SU-DHL-6 (cell line): ENCODE results near the gene FOXN3.

Source experiments
- H2AFZ ChIP-seq: fragments of 200-600 bp; sonication (generic); 2 replicates; pipeline ENCODE4 v1.6.1; 2014; ENCODE audit warnings: low read depth, mild to moderate bottlenecking, moderate library complexity, mixed read lengths, antibody characterized with exemption, low read length; ENCODE audit not compliant: severe bottlenecking
- H3F3A ChIP-seq: fragments of 200-600 bp; shearing (Covaris generic); 2 replicates; pipeline ENCODE4 v1.6.0; 2016; ENCODE audit warnings: antibody characterized with exemption, mild to moderate bottlenecking; ENCODE audit not compliant: insufficient read depth
- H3K27ac ChIP-seq: fragments of 200-600 bp; sonication (generic); 2 replicates; pipeline ENCODE4 v1.5.1; 2016; ENCODE audit warnings: low read depth, mild to moderate bottlenecking, low read length, moderate library complexity, mixed read lengths
- H3K27me3 ChIP-seq: fragments of 200-600 bp; sonication (generic), shearing (Covaris generic); 2 replicates; pipeline ENCODE4 v1.6.0; 2014; ENCODE audit warnings: mild to moderate bottlenecking, low read length
- H3K36me3 ChIP-seq: fragments of 200-600 bp; sonication (generic); 2 replicates; pipeline ENCODE4 v1.6.1; 2014; ENCODE audit warnings: mild to moderate bottlenecking, low read length, mixed read lengths
- H3K4me2 ChIP-seq: fragments of 300-600, 200-600 bp; shearing (Covaris generic), sonication (generic); 2 replicates; pipeline ENCODE4 v1.6.0; 2014; ENCODE audit warnings: low read length, low read depth, mild to moderate bottlenecking; ENCODE audit not compliant: poor library complexity, severe bottlenecking
- H3K4me3 ChIP-seq: fragments of 200-600 bp; sonication (generic); 2 replicates; pipeline ENCODE4 v1.5.1; 2014; ENCODE audit warnings: antibody characterized with exemption, low read length, mild to moderate bottlenecking, mixed read lengths; ENCODE audit not compliant: insufficient read depth, poor library complexity, severe bottlenecking
- H3K79me2 ChIP-seq: fragments of 200-600 bp; sonication (generic); 2 replicates; pipeline ENCODE4 v1.6.1; 2014; ENCODE audit warnings: mild to moderate bottlenecking, low read length, moderate library complexity; ENCODE audit not compliant: insufficient read depth
- H3K9ac ChIP-seq: fragments of 200-600 bp; sonication (generic); 2 replicates; pipeline ENCODE4 v1.7.0; 2014; ENCODE audit warnings: mild to moderate bottlenecking, low read length
- H3K9me2 ChIP-seq: fragments of 200-600 bp; sonication (generic); replicated peaks from 2 replicates; pipeline ENCODE4 v1.6.1; 2014; ENCODE audit warnings: low read length; ENCODE audit not compliant: insufficient read depth
- H3K9me3 ChIP-seq: fragments of 200-600 bp; sonication (generic); 2 replicates; pipeline ENCODE4 v1.6.1; 2014; ENCODE audit warnings: low read length, mixed read lengths; ENCODE audit not compliant: insufficient read depth
- H4K20me1 ChIP-seq: fragments of 200-600 bp; sonication (generic); 2 replicates; pipeline ENCODE4 v1.6.1; 2014; ENCODE audit warnings: low read depth, mild to moderate bottlenecking, antibody characterized with exemption, low read length, moderate library complexity, mixed read lengths
- EZH2phosphoT487 ChIP-seq: fragments of 200-600 bp; sonication (generic), shearing (Covaris generic); conservative IDR thresholded peaks from 2 replicates; pipeline ENCODE4 v1.6.1; 2018; ENCODE audit warnings: mild to moderate bottlenecking, antibody characterized with exemption, low read length, moderate library complexity, mixed read lengths
- TF ChIP-seq, protein P1 (sequence below): fragments of 200-600 bp; sonication (generic); IDR thresholded peaks from one replicate; pipeline ENCODE4 v1.5.1; 2017; ENCODE audit warnings: antibody characterized with exemption, mild to moderate bottlenecking, low read length, moderate library complexity; ENCODE audit not compliant: insufficient read depth, poor library complexity, severe bottlenecking

The FOXN3 gene

DNA sequence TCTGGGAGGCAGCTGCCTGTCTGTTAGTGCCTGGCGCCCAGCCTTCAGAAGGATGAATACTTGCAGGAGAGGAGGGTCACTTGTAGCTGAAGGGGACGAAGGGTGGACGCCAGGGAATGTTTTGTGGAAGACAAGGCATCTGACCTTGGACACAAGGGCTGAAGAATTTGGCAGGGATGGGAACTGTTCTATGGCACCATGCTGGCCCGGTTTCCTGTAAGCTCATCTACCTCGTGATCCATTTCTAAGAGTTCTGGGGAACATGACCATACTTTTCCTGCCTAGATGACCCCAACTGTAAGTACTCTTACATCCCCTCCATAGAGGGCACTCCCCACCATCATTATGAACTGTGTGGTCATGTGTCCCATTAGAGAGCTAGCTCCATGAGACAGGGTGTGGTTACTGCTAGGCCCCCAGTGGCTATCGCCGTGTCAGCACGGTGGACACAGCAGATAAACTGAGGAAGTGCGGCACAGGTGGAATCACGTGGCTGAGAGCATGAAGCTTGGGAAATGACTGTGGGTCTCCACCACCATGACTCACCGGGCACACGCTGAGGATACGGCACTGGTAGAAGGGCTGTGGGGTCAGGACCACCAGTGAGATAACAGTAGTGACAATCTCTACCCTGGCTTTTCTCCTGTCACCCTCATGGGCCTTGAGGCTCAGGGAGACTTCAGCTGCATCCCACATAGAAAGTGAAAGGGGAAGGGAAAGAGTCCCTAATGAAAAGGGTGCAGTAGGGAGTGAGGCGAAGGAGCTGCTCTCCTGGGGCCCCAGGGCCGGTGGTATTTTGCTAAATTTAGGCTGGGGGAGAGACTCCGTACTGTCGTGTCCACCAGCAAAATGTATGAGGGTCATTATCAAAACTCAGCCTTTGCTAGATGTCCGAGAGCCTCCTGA lies 252.6 kb downstream of the FOXN3 start:
- Histone ChIP-seq H4K20me1 (no peaks in the 10 kb centered on the region), H3K4me3 (no peak overlapping the region), H3F3A (no peaks in the 10 kb centered on the region), H3K9ac (no peak overlapping the region), H3K79me2 (no peaks in the 10 kb centered on the region), H3K27ac (no peak overlapping the region), H3K27me3 (no peaks in the 10 kb centered on the region), H3K36me3 (peaks cover 8% of the 10 kb centered on the region; the same call in 1 of the 2 replicates), H3K9me3 (no peaks in the 10 kb centered on the region), H3K9me2 (no peaks in the 10 kb centered on the region), H3K4me2 (no peak overlapping the region), H2AFZ (no peak overlapping the region)
- TF ChIP-seq EZH2phosphoT487: no peak

DNA sequence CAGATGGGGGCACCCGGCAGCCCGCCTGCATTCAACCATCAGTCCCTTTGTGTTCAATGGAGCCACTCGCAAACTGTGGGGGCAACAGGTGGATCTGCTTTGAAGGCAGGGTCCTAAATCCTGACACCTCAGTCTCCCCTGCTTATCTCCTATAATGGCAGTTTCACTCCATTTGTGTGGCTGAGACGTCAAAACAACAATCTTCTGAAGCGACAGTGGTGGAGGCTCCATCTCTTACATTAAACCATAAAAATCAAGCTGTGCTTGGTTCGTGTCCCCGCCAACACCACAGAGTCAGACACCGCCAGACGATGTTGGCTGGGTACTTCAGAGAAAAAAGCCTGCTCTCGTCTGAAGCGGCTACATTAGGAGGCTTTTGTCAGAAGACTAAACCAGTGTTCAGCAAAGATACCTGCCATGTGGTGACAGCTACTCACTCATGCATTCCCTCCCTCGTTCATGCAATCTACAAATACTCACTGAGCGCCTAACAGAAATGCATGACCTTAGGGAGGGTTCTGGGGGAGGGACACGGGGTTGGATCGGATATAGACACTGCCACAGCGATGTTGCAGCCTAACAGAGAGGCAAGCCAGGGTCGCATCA lies 253.9 kb downstream of the FOXN3 start:
- no peak overlapping the region for H3K4me2 ChIP-seq
- TF ChIP-seq EZH2phosphoT487: no peak
- TF ChIP-seq, protein P1, sequence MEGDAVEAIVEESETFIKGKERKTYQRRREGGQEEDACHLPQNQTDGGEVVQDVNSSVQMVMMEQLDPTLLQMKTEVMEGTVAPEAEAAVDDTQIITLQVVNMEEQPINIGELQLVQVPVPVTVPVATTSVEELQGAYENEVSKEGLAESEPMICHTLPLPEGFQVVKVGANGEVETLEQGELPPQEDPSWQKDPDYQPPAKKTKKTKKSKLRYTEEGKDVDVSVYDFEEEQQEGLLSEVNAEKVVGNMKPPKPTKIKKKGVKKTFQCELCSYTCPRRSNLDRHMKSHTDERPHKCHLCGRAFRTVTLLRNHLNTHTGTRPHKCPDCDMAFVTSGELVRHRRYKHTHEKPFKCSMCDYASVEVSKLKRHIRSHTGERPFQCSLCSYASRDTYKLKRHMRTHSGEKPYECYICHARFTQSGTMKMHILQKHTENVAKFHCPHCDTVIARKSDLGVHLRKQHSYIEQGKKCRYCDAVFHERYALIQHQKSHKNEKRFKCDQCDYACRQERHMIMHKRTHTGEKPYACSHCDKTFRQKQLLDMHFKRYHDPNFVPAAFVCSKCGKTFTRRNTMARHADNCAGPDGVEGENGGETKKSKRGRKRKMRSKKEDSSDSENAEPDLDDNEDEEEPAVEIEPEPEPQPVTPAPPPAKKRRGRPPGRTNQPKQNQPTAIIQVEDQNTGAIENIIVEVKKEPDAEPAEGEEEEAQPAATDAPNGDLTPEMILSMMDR: no peak
- no peaks in the 10 kb centered on the region for H3F3A ChIP-seq
- no peak overlapping the region for H3K27ac ChIP-seq
- H3K9me3 ChIP-seq: no peaks in the 10 kb centered on the region
- H3K27me3 ChIP-seq: no peaks in the 10 kb centered on the region
- H3K9me2 ChIP-seq: no peaks in the 10 kb centered on the region
- no peak overlapping the region for H3K4me3 ChIP-seq
- peaks cover 8% of the 10 kb centered on the region; the same call in 1 of the 2 replicates for H3K36me3 ChIP-seq
- H3K79me2 ChIP-seq: no peaks in the 10 kb centered on the region
- no peaks in the 10 kb centered on the region for H4K20me1 ChIP-seq
- no peak overlapping the region for H2AFZ ChIP-seq
- no peak overlapping the region for H3K9ac ChIP-seq

DNA sequence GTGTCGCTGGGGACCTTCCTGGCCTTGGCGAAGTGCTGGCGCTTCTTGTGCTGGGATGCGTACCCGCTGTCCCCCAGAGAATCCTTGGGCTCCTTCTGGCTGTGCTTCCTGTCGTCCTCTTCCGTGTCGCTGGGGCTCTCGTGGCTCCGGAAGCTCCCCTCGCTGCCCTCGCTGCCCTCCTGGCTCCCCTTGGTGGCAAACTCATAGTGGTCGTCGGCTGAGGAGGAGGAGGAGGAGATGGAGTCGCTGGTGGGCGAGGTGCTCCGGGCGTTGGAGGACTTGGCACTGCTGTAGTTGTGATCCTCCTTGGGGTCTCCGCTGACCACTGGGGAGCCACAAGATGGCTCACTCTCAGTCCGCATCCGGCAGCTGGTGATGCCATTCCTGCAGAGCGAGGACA lies 254.4 kb downstream of the FOXN3 start:
- H3K79me2 ChIP-seq: no peaks in the 10 kb centered on the region
- no peak overlapping the region for H3K9ac ChIP-seq
- no peak overlapping the region for H2AFZ ChIP-seq
- no peaks in the 10 kb centered on the region for H3K27me3 ChIP-seq
- H3F3A ChIP-seq: no peaks in the 10 kb centered on the region
- no peak overlapping the region for H3K27ac ChIP-seq
- TF ChIP-seq EZH2phosphoT487: no peak
- TF ChIP-seq, protein P1: no peak
- no peaks in the 10 kb centered on the region for H4K20me1 ChIP-seq
- H3K9me3 ChIP-seq: no peaks in the 10 kb centered on the region
- no peaks in the 10 kb centered on the region for H3K9me2 ChIP-seq
- H3K4me3 ChIP-seq: no peak overlapping the region
- H3K36me3 ChIP-seq: peaks cover 8% of the 10 kb centered on the region; the same call in 1 of the 2 replicates
- H3K4me2 ChIP-seq: no peak overlapping the region

DNA sequence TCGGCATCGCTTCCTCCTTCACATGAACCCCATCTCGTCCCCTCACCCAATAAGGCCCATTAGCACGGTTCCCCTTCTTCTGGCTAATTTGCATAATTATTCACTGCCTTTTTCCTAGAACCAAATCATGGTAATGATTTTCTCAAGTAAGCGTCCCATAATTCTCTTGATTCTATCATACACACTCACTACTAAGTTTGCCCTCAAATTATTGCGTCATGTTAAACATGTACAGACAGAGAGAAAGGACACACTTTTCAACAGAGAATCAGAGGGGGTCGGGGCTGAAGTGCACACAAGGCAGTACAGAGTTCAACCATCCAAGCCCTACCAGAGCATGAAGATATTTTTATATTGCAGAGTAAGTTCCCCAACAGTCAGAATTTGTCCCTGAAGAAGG lies 256.6 kb downstream of the FOXN3 start:
- H4K20me1 ChIP-seq: no peaks in the 10 kb centered on the region
- no peak for TF ChIP-seq EZH2phosphoT487
- TF ChIP-seq, protein P1: no peak
- no peaks in the 10 kb centered on the region for H3F3A ChIP-seq
- no peak overlapping the region for H3K4me2 ChIP-seq
- no peak overlapping the region for H2AFZ ChIP-seq
- no peaks in the 10 kb centered on the region for H3K9me3 ChIP-seq
- no peaks in the 10 kb centered on the region for H3K9me2 ChIP-seq
- H3K27ac ChIP-seq: no peak overlapping the region
- H3K36me3 ChIP-seq: 0 out of 2 replicates have a peak, but pooled peaks cover 3% of the 10 kb centered on the region
- H3K27me3 ChIP-seq: no peaks in the 10 kb centered on the region
- no peak overlapping the region for H3K9ac ChIP-seq
- H3K4me3 ChIP-seq: no peak overlapping the region
- no peaks in the 10 kb centered on the region for H3K79me2 ChIP-seq
